Measurements from ENCODE around the gene KRT3.

The KRT3 gene

GRCh38 chr12:52787324-52788191 lies 8.4 kb downstream of the KRT3 start:
- no peak for DNase-seq (ENCODE audit: extremely low spot score, insufficient read length, low read depth)
- no peak for FAIRE-seq

GRCh38 chr12:52784909-52785308 lies 11.0 kb downstream of the KRT3 start:
- DNase-seq (ENCODE audit: extremely low spot score, insufficient read length, low read depth) (no peak), FAIRE-seq (no peak)

GRCh38 chr12:52783563-52784316 lies 12.2 kb downstream of the KRT3 start:
- DNase-seq (ENCODE audit: extremely low spot score, insufficient read length, low read depth) (no peak), FAIRE-seq (no peak)

GRCh38 chr12:52782502-52782901 lies 13.4 kb downstream of the KRT3 start:
- DNase-seq (ENCODE audit: extremely low spot score, insufficient read length, low read depth) (no peak), FAIRE-seq (no peak)

- FAIRE-seq (no peak), DNase-seq (ENCODE audit: extremely low spot score, insufficient read length, low read depth) (no peak)
Measured at GRCh38 chr12:52781399-52782082, 14.4 kb downstream of the KRT3 start.

GRCh38 chr12:52779914-52780313 lies 16.0 kb downstream of the KRT3 start:
- FAIRE-seq = no peak
- DNase-seq (ENCODE audit: extremely low spot score, insufficient read length, low read depth) = no peak

- FAIRE-seq (no peak), DNase-seq (ENCODE audit: extremely low spot score, insufficient read length, low read depth) (no peak)
Measured at GRCh38 chr12:52778833-52779232, 17.1 kb downstream of the KRT3 start.

GRCh38 chr12:52777566-52777965 lies 18.4 kb downstream of the KRT3 start:
- DNase-seq (ENCODE audit: extremely low spot score, insufficient read length, low read depth) (no peak), FAIRE-seq (no peak)

GRCh38 chr12:52776913-52777395 lies 19.0 kb downstream of the KRT3 start, which contains the start of gene KRT76:
TSS of gene KRT76 (minus strand) at chr12:52777345. CDS start at chr12:52777291, 54 bp downstream.
- FAIRE-seq = no peak
- no peak for DNase-seq (ENCODE audit: extremely low spot score, insufficient read length, low read depth)

- DNase-seq (ENCODE audit: extremely low spot score, insufficient read length, low read depth) = no peak
- no peak for FAIRE-seq
Measured at GRCh38 chr12:52776435-52776834, 19.5 kb downstream of the KRT3 start.

GRCh38 chr12:52774629-52775250 lies 21.2 kb downstream of the KRT3 start:
- DNase-seq (ENCODE audit: extremely low spot score, insufficient read length, low read depth) (no peak), FAIRE-seq (no peak)

- FAIRE-seq (no peak), DNase-seq (ENCODE audit: extremely low spot score, insufficient read length, low read depth) (no peak)
Measured at GRCh38 chr12:52772772-52773171, 23.1 kb downstream of the KRT3 start.

- no peak for FAIRE-seq
Measured at GRCh38 chr12:52772188-52772587, 23.7 kb downstream of the KRT3 start.

GRCh38 chr12:52771505-52771904 lies 24.4 kb downstream of the KRT3 start:
- DNase-seq (ENCODE audit: extremely low spot score, insufficient read length, low read depth) = no peak
- no peak for FAIRE-seq

More at GRCh38 chr12:52772188-52772587, 23.7 kb downstream of the KRT3 start:
- DNase-seq (ENCODE audit: extremely low spot score, insufficient read length, low read depth) = no peak

GRCh38 chr12:52771088-52771487 lies 24.8 kb downstream of the KRT3 start:
- no peak for FAIRE-seq
- no peak for DNase-seq (ENCODE audit: extremely low spot score, insufficient read length, low read depth)

- DNase-seq (ENCODE audit: extremely low spot score, insufficient read length, low read depth) (no peak), FAIRE-seq (no peak)
Measured at GRCh38 chr12:52769946-52770345, 26.0 kb downstream of the KRT3 start.

GRCh38 chr12:52769354-52769753 lies 26.6 kb downstream of the KRT3 start:
- DNase-seq (ENCODE audit: extremely low spot score, insufficient read length, low read depth) (no peak), FAIRE-seq (no peak)

- FAIRE-seq (no peak), DNase-seq (ENCODE audit: extremely low spot score, insufficient read length, low read depth) (no peak)
Measured at GRCh38 chr12:52768479-52769200, 27.3 kb downstream of the KRT3 start.

- FAIRE-seq (no peak), DNase-seq (ENCODE audit: extremely low spot score, insufficient read length, low read depth) (no peak)
Measured at GRCh38 chr12:52767427-52767826, 28.5 kb downstream of the KRT3 start.
